DMS79 (cell line): ENCODE results near the gene OR1L6.

ENCODE experiments used
- DNase-seq: peaks from one replicate; lab custom pipeline; 2025; lab: John Stamatoyannopoulos, UW

The OR1L6 gene

GRCh38 chr9:122742003-122742402 lies at the start of gene OR1L6:
Gene OR1L6, plus strand, starts transcription at chr9:122742303. Its CDS starts 7,545 bp downstream, at chr9:122749848.
- DNase-seq = no peak

GRCh38 chr9:122695696-122696095 lies 46.4 kb upstream of the OR1L6 start:
- DNase-seq = no peak

GRCh38 chr9:122718038-122718437 lies 24.1 kb upstream of the OR1L6 start:
- DNase-seq = no peak

- no peak for DNase-seq
Measured at GRCh38 chr9:122719218-122719617, 22.9 kb upstream of the OR1L6 start.

- no peak for DNase-seq
Measured at GRCh38 chr9:122723690-122724089, 18.4 kb upstream of the OR1L6 start, which contains the start of gene OR1L4. Gene OR1L4, plus strand, starts transcription at chr9:122723990. Its CDS starts 0 bp downstream, at chr9:122723990.

GRCh38 chr9:122754825-122755224 lies 12.7 kb downstream of the OR1L6 start:
- no peak for DNase-seq

GRCh38 chr9:122767817-122768216 lies 25.7 kb downstream of the OR1L6 start:
- no peak for DNase-seq

- DNase-seq = no peak
Measured at GRCh38 chr9:122777052-122777451, 34.9 kb downstream of the OR1L6 start.

GRCh38 chr9:122777935-122778627 lies 36.0 kb downstream of the OR1L6 start:
- no peak for DNase-seq

- DNase-seq = no peak
Measured at GRCh38 chr9:122779181-122779580, 37.1 kb downstream of the OR1L6 start.

- DNase-seq = no peak
Measured at GRCh38 chr9:122780026-122780425, 37.9 kb downstream of the OR1L6 start.

- no peak for DNase-seq
Measured at GRCh38 chr9:122781671-122782070, 39.6 kb downstream of the OR1L6 start.

- no peak for DNase-seq
Measured at GRCh38 chr9:122785269-122785668, 43.2 kb downstream of the OR1L6 start.

GRCh38 chr9:122786338-122786737 lies 44.2 kb downstream of the OR1L6 start:
- no peak for DNase-seq

- DNase-seq = no peak
Measured at GRCh38 chr9:122788831-122789230, 46.7 kb downstream of the OR1L6 start, which contains the start of gene OR5C1. Gene OR5C1, plus strand, starts transcription at chr9:122788933. Its CDS starts 0 bp downstream, at chr9:122788933.

- DNase-seq = no peak
Measured at GRCh38 chr9:122789256-122790046, 47.3 kb downstream of the OR1L6 start.

GRCh38 chr9:122791872-122792669 lies 50.0 kb downstream of the OR1L6 start:
- DNase-seq = no peak

GRCh38 chr9:122797316-122798063 lies 55.4 kb downstream of the OR1L6 start:
- DNase-seq = no peak
